ENCODE data around the gene CTNNA3. TPM values are rescaled to one million over a fixed set of nuclear protein-coding genes. Genes with fewer than 3 reads are reported as not detected.

CTNNA3 gene
- total and polyA plus RNA-seq, 2 of the 4 experiments (the other 2 are of a cell fraction), result 0.19 to 0.90 TPM

DNA sequence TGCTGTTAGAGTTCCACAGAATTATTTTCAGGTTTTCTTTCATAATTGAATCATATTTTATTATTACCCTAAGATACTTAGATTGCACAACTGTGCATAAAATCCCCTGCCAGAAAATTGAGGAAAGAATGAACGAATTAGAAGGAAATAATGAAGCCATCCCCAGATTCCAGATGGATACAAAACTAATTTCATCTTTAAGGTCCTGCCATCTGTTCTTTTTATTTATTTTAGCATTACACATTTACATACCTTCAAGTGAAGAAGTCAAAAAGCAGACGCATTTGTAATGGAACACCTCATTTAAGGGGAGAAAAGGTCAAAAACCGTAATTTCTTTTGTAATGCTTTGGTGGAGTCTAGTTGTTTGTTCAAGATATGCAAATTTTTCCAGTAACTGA lies 847.1 kb downstream of the CTNNA3 start:
- Histone ChIP-seq H2AK5ac (ENCODE audit: low read depth, low read length) (no peak overlapping the region), H2BK120ac (ENCODE audit: low read depth, low read length) (no peak overlapping the region), H4K20me1 (ENCODE audit: insufficient read depth, low read length) (no peaks in the 10 kb centered on the region), H3K23ac (ENCODE audit: low read depth, low read length) (no peak overlapping the region), H3K56ac (ENCODE audit: extremely low read depth, insufficient read depth, low read length) (no peak overlapping the region), H3K9me1 (ENCODE audit: insufficient read depth, low read length) (no peaks in the 10 kb centered on the region), H3K79me1 (ENCODE audit: low read depth in 1 of 2, low read length in 2 of 2) (no peaks in the 10 kb centered on the region), H2BK5ac (ENCODE audit: low read depth, low read length, poor library complexity, severe bottlenecking) (no peak overlapping the region), H3K4ac (ENCODE audit: low read depth, low read length) (no peak overlapping the region), H3K27ac (ENCODE audit: insufficient read depth, low read length) (no peak overlapping the region), H3K27me3 (ENCODE audit: control insufficient read depth, insufficient read depth, low read length) (no peaks in the 10 kb centered on the region), H3K9me3 (ENCODE audit: control insufficient read depth, insufficient read depth, low read length) (no peaks in the 10 kb centered on the region), H3K9ac (ENCODE audit: low read depth, low read length) (no peak overlapping the region), H4K5ac (ENCODE audit: low read depth, low read length) (no peak overlapping the region), H3K18ac (ENCODE audit: low read depth, low read length) (no peak overlapping the region), H4K91ac (ENCODE audit: insufficient read depth, low read depth, low read length) (no peak overlapping the region), H2AK9ac (replicated peaks; ENCODE audit: low read depth, low read length, poor library complexity) (no peak overlapping the region), H4K8ac (ENCODE audit: low read depth in 2 of 2, low read length in 2 of 2) (no peak overlapping the region), H3K4me3 (ENCODE audit: insufficient read depth, low read depth, low read length) (no peak overlapping the region), H3K4me1 (ENCODE audit: control insufficient read depth, insufficient read depth, low read length) (no peaks in the 10 kb centered on the region), H2AFZ (replicated peaks; ENCODE audit: low read length, poor library complexity) (no peak overlapping the region), H2BK15ac (ENCODE audit: low read depth, low read length) (no peak overlapping the region), H3K14ac (replicated peaks; ENCODE audit: low read depth, low read length) (no peak overlapping the region), H3K4me2 (ENCODE audit: low read depth, low read length) (no peak overlapping the region), H2BK20ac (ENCODE audit: low read depth, low read length) (no peak overlapping the region), H3K36me3 (ENCODE audit: control insufficient read depth, insufficient read depth, low read length) (no peaks in the 10 kb centered on the region)
- no peak for DNase-seq
- no TSS peak for BruUV-seq (replicated peaks)
- intact Hi-C loops (cut with micrococcal nuclease), result no loop called here
- CTCF ChIA-PET, result interaction anchor here (1.0 kb wide), 1 partner anchor 17 kb away, joined by 3 read pairs; no protein-coding TSS in a partner anchor
- TF ChIP-seq MAFK (IDR thresholded peaks at IDR 0.05; ENCODE audit: low read depth, low read length), result no peak
- no peak for TF ChIP-seq RCOR1 (IDR thresholded peaks at IDR 0.05; ENCODE audit: insufficient replicate concordance, low read length)
- TF ChIP-seq, protein P1, sequence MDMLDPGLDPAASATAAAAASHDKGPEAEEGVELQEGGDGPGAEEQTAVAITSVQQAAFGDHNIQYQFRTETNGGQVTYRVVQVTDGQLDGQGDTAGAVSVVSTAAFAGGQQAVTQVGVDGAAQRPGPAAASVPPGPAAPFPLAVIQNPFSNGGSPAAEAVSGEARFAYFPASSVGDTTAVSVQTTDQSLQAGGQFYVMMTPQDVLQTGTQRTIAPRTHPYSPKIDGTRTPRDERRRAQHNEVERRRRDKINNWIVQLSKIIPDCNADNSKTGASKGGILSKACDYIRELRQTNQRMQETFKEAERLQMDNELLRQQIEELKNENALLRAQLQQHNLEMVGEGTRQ (IDR thresholded peaks at IDR 0.05; ENCODE audit: low read depth, low read length), result no peak
- no peak for TF ChIP-seq RFX5 (IDR thresholded peaks at IDR 0.05; ENCODE audit: low read depth, low read length)
- no peak for TF ChIP-seq CHD1 (IDR thresholded peaks at IDR 0.05; ENCODE audit: low read depth, low read length)
- no peak for TF ChIP-seq CEBPB (IDR thresholded peaks at IDR 0.05; ENCODE audit: low read depth, low read length)
- no peak for TF ChIP-seq MXI1 (IDR thresholded peaks at IDR 0.05; ENCODE audit: borderline replicate concordance, low read depth, low read length)
- no peak for TF ChIP-seq RAD21 (IDR thresholded peaks at IDR 0.05; ENCODE audit: low read length)
- no peak for TF ChIP-seq MAZ (IDR thresholded peaks at IDR 0.05; ENCODE audit: borderline replicate concordance, low read depth, low read length)
- POLR2A ChIA-PET (ENCODE audit: unreplicated experiment), result no interaction called here
- in situ Hi-C loops (cut with MboI; ENCODE audit: low sequenced_read_pairs), result no loop called here
- dilution Hi-C loops (cut with HindIII; ENCODE audit: low sequenced_read_pairs, unreplicated experiment), result no loop called here
- no peak for ATAC-seq (ENCODE audit: low read depth)
- WGBS, 2 experiments (ENCODE audit: extremely low coverage in 2 of 2, insufficient read length in 1 of 2), result no CpG with 5 or more reads among the region's 3 CpGs
